ENCODE data around the gene MTHFR.
"Not testable (repeated sequence)": the region's sequence is repeated elsewhere in the genome, so short reads cannot be mapped to it uniquely, and the experiment has no call there.

The MTHFR gene

GRCh38 chr1:11833497-11833896 is 27.7 kb upstream of the MTHFR start:
- no peak for DNase-seq (ENCODE audit: low read depth, low spot score)

DNA sequence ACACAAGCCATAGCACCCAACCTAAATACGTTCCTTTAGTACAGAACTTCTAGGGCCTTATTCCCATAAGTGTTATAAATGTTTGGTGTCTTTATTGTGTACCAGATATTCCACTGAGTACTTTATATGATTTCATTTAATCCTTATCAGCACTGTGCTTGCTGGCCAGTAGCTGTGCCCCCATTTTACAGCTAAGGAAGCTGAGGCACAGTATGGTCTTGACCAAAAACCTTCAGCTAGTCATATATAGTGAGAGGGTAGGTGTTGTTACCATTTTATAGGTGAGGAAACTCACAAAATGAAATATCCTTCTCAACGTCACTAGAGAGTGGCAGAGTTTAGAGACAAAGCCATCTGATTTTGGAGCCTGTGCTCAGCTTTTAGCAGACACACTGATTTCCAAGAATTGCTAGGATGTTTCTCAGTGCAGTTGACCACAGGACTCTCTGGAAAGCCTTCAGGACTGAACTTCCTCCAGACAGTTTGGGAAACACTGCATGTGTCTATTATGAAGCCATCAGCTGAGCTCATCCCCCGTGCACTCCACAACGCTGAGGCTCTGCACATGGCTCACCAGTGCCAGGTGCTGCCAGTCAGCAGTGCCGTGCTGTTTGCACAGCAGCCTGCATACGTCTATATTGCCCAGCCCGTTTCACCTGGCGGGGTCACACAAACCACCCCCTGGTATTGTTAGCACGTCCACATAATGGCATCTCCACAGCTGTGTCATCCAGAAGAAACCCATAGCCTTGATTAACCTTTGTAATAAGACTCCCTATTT is 26.4 kb upstream of the MTHFR start:
- DNase-seq (ENCODE audit: low read depth, low spot score): no peak

GRCh38 chr1:11828511-11828910 is 22.7 kb upstream of the MTHFR start:
- DNase-seq (ENCODE audit: low read depth, low spot score): no peak

- DNase-seq (ENCODE audit: low read depth, low spot score): no peak
Observed at GRCh38 chr1:11826946-11827345, 21.2 kb upstream of the MTHFR start.

DNA sequence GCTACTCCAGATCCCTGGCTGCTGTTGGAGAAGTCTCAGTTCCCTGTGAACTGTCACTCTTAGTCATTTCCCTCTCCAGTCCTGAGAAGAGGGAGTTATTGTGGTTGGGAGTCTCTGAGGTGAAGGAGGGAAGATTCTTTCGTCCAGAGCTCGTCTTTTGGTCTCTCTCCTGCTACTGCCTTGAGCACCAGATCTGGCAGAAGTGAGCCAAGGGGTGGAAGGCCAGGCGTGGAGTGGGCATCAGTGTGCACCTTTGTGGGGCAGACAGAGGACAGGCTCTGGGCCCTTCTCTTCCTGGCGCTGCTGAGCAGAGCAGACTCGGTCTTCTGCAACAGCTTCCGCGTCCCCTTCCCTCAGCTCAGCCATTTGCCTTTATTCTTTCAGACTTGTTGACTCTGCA is 19.4 kb upstream of the MTHFR start:
- no peak for DNase-seq (ENCODE audit: low read depth, low spot score)

- no peak for DNase-seq (ENCODE audit: low read depth, low spot score)
Observed at GRCh38 chr1:11823366-11824137, 17.8 kb upstream of the MTHFR start.

- no peak for DNase-seq (ENCODE audit: low read depth, low spot score)
Observed at GRCh38 chr1:11822091-11822490, 16.3 kb upstream of the MTHFR start.

DNA sequence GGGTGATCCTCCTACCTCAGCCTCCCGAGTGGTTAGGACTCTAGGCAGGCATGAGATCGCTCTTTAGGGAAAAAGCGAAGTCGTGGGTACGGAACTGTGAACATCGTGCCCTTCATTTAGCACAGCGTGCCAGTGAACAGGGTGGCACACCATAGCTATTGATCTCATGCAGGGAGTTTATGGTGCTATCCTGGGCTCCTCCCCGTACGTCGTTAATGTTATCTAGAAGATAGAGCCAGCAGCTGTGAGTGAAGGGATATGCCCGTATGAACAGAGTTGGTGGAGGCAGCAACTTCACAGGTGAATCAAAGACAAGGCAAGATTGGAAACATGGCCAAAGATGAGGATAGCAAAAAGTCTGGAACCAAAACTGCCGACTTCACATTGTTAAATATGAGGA is 11.4 kb upstream of the MTHFR start:
- no peak for DNase-seq (ENCODE audit: low read depth, low spot score)

DNA sequence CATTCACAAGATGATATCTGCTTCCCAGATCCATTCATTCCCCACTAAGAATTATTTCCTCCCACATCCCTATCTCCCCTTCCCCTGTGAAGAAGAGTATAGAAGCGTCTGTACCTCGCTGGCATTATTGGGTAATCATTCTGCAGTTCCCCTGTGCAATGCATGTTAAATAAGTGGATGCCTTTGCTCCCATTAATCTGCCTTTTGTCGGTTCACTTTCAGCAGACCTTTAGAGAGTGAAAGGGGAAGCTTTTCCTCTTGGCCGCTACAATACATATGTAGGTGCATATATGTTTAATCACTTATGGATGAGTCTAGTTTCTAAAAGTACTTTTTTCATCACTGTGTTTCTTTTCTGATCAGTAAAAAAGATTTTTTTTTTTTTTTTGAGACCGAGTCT is 7.3 kb upstream of the MTHFR start:
- no peak for DNase-seq (ENCODE audit: low read depth, low spot score)

DNA sequence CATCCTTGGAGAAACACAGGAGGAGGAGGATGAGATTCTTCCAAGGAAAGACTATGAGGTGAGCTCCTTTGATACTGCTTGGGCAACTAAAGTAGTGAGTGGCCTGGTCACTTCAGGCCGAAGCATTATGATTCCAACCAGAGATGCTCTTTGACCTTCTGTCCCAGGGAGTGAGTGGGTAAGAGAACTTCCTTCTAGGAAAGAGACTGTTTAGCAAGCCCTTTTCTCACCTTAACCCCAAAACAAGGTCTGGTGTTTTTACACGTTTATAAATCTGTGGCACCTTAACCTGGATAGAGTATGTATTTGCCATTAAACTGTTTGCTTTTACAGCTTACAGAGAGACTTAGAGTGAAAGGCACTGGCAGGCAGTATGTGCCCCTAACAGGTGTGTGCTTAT is 1.4 kb upstream of the MTHFR start:
- no peak for DNase-seq (ENCODE audit: low read depth, low spot score)

GRCh38 chr1:11806307-11806936 is 658 bp upstream of the MTHFR start:
- DNase-seq (ENCODE audit: low read depth, low spot score): no peak

DNA sequence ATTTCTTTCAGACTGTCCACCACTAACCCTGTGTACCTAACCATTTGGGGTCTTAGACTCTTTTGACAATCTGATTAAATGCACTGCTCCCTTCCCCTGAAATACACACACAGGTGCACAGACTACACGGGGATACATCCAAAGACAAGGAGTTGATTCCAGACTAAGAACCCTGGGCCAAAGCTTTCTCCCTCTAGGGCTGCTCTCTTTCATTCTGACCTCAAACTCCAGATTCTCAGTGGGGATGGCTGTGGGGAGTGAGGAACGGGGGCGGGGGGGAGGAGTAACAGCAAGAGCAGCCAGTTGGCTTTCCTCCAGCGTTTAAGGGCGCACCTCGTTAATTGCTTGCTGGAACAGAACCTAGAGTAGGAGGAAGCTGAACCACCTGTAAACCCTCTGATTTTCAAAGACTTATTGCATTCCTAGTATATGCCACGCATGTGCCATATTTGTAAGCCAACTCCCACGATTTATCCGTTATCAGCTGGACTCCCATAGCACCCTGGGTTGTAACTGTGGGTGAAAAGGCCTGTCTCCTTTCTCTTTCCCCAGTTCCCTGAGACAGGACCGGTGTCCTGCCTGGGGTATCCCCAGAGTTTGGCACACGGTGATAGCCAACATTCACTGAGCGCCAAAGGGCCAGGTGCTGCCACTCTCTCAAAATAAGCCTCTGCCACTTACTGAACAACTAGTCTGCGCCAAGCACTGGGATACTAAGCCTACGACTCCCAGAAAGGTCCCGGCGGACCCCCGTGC is 920 bp downstream of the MTHFR start:
- DNase-seq (ENCODE audit: low read depth, low spot score): no peak

- DNase-seq (ENCODE audit: low read depth, low spot score): not testable (repeated sequence)
Observed at GRCh38 chr1:11803924-11804665, 1.7 kb downstream of the MTHFR start.

DNA sequence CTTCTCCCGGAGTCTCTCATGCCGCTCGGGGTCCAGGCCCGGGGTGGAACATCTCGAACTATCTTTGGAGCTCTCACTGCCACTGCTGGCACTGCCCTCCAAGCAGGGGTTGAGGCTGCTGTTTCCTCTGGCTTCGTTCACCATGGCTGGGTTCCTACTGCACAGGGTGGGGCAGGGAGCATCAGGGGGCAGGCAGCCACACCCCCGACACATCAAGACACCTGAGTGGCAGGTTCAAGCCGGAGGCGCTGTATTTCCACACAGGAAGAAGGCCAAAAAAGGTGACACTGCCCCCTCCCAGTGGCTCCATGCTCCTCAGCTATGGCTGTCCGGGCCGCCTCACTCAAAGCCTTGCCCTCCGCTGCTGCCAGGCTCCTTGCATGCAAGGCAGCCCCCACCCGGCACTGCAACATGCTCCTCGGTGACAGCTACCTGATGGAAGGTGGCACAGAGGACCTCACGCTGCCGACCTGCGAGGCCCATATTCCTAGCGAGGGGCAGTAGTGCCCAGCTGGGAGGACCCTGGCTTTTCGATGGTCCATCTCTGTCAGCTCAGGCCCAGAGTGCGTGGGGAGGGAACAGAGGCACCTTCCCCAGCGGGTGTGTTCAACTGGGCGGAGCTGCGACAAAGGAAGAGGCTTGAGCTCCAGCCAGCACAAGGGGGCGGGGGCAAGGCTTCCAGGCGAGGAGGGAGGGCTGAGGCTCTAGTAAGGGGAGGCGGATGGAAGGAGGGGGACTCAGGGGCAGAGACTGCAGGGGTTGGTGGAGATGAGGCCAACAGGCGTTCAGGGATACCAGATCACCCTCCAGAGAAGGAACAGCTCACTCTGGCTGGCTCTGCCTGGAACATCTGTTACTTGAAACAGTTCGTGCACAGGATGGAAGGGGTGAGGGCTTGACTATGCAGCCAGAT is 2.5 kb downstream of the MTHFR start:
- peak; percentile 81 for DNase-seq (ENCODE audit: low read depth, low spot score)

GRCh38 chr1:11802616-11802972 is 3.2 kb downstream of the MTHFR start:
- no peak for DNase-seq (ENCODE audit: low read depth, low spot score)

- DNase-seq (ENCODE audit: low read depth, low spot score): no peak
Observed at GRCh38 chr1:11800756-11801433, 4.9 kb downstream of the MTHFR start.

DNA sequence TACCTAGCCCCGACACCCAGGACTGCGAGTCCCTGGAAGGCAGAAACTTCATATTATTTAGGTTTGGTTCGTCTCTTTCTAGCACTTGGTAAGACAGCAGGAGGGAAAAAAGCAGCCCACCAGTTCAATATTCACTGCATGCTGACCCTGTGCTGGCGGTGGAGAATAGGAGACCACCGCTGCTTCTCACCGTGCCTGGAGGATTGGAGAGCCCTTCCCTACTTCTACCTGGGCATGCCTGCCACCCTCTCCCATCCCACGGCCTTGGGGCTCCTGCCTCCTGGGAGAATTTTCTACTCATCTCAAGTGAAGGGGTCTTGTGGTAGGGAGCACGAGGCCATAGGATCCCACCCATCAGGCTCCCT is 5.4 kb downstream of the MTHFR start:
- DNase-seq (ENCODE audit: low read depth, low spot score): no peak

DNA sequence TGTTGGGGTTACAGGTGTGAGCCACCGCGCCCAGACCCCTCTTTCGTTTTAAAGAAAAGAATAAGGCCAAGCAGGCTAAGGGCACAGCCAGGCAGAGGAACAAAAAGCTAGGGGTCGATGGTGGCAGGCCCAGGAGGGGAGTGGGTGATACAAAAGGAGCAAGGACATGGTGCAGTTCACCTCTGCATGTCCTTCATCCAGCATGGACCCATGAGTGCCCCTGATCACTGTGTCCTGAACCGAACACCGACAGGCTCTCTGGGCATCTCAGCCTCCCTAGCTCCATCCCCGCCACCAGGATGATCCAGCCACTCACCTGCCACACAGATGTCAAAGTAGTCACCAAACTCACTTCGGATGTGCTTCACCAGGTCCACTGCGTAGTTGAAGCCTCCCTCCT is 5.9 kb downstream of the MTHFR start:
- DNase-seq (ENCODE audit: low read depth, low spot score): no peak

DNA sequence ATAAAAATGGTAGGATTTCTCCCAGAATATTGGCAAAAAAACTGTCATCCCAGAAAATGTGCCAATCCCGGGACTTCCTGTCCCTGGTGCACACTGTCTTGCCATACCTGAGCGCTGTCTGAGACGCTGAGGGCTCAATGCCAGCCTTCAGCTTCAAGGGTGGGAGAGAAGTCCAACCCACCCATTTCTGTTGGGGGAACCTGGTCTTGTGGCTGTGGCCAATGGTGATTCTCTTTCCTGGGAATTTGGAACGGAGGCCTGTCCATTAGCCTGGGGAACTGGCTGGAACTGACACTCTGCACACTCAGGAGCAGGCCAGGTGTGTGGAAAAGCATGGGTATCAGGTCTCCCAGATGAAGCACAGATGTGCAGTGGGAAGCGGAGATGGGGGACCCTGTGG is 6.7 kb downstream of the MTHFR start:
- no peak for DNase-seq (ENCODE audit: low read depth, low spot score)
